BJ (cell line): ENCODE results near the gene GP5. TPM values are rescaled to one million over a fixed set of nuclear protein-coding genes. Genes with fewer than 3 reads are reported as not detected.

Experiments
- CTCF ChIA-PET: fragments of 350-600 bp; formaldehyde crosslinking; extraction: SDS; loops from one replicate; lab custom pipeline; 2021; ENCODE audit warnings: antibody characterized with exemption, inconsistent platforms; lab: Yijun Ruan, JAX
- POLR2A ChIA-PET: fragments of 300-600 bp; sonication (Branson Sonifier 250); formaldehyde crosslinking; extraction: SDS; loops from one replicate; lab custom pipeline; 2021; ENCODE audit warnings: antibody characterized with exemption; lab: Charles Lee
- DNase-seq: peaks from one replicate; pipeline ENCODE4 v3.0.0-alpha.2; 2011; ENCODE audit warnings: low read depth
- H3K27me3 ChIP-seq: 2 replicates; pipeline ENCODE4 v1.6.0; 2011; ENCODE audit warnings: low read length; ENCODE audit not compliant: control insufficient read depth, insufficient read depth
- H3K36me3 ChIP-seq: 2 replicates; pipeline ENCODE4 v1.5.1; 2011; ENCODE audit warnings: low read length; ENCODE audit not compliant: control insufficient read depth, insufficient read depth
- H3K4me3 ChIP-seq: 2 replicates; pipeline ENCODE4 v1.5.1; 2011; ENCODE audit warnings: low read depth, mild to moderate bottlenecking, control low read depth, low read length
- polyA plus RNA-seq: library from polyadenylated mRNA; depleted of rRNA; stranded (reverse); fragments of >200 nt; gene quantifications from 2 replicates; pipeline ENCODE4 v1.2.3, GENCODE V29; 2011
- TF ChIP-seq, protein P1 (sequence below): IDR thresholded peaks from 2 replicates; pipeline ENCODE4 v1.5.1; 2011; ENCODE audit warnings: low read depth, mild to moderate bottlenecking, control low read depth, inconsistent platforms, low read length, moderate library complexity; ENCODE audit not compliant: insufficient read depth

GP5 gene
- polyA plus RNA-seq, 1 experiment, result not detected

DNA sequence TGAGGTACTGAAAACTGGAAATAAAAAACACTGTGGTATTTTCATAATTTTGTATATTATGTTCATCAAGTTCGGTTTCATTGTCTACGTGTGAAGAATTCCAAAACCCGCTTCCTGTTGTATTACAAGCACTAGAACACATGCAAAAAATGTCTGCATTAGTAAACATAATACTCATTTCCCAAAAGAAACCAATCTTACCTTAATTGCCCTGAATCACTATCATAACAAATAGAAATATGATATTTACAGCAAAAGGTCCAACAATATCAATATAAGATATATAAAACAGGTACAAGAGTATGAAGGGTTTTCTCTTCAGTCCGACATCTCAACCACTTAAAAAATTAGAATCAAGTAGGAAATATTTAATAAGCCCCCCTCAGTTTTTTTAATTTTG lies 26.3 kb upstream of the GP5 start:
- ChIA-PET POLR2A (no interaction called here), CTCF (interaction anchor here (1.1 kb wide), 1 partner anchor 82 kb away, joined by 3 read pairs; no protein-coding TSS in a partner anchor)
- H3K36me3 ChIP-seq, result peaks cover 8% of the 10 kb centered on the region
- TF ChIP-seq, protein P1, sequence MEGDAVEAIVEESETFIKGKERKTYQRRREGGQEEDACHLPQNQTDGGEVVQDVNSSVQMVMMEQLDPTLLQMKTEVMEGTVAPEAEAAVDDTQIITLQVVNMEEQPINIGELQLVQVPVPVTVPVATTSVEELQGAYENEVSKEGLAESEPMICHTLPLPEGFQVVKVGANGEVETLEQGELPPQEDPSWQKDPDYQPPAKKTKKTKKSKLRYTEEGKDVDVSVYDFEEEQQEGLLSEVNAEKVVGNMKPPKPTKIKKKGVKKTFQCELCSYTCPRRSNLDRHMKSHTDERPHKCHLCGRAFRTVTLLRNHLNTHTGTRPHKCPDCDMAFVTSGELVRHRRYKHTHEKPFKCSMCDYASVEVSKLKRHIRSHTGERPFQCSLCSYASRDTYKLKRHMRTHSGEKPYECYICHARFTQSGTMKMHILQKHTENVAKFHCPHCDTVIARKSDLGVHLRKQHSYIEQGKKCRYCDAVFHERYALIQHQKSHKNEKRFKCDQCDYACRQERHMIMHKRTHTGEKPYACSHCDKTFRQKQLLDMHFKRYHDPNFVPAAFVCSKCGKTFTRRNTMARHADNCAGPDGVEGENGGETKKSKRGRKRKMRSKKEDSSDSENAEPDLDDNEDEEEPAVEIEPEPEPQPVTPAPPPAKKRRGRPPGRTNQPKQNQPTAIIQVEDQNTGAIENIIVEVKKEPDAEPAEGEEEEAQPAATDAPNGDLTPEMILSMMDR, result no peak
- no peak for DNase-seq
- H3K27me3 ChIP-seq, result no peaks in the 10 kb centered on the region
- no peak overlapping the region for H3K4me3 ChIP-seq

DNA sequence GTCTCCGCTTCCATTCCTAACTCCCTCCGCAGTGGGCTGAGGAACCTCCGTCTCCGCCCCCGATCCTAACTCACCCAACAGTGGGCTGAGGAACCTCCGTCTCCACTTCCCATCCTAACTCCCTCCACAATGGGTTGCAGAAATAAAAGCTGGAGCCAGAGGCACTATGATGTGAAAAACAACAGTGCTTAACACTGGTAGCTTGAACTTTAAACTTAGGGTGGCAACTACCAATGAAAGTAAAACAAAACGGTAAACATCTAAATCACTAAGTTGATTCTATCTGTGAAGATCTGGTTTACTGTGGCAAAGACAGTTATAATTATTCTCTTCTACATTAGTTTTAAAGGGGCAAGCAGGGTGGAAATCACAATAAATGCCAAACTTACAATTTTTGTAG lies 25.9 kb upstream of the GP5 start:
- ChIA-PET POLR2A (no interaction called here), CTCF (interaction anchor here (1.1 kb wide), 1 partner anchor 81 kb away, joined by 3 read pairs; no protein-coding TSS in a partner anchor)
- DNase-seq, result no peak
- H3K4me3 ChIP-seq, result no peak overlapping the region
- TF ChIP-seq, protein P1, result no peak
- H3K36me3 ChIP-seq, result peaks cover 8% of the 10 kb centered on the region
- no peaks in the 10 kb centered on the region for H3K27me3 ChIP-seq

DNA sequence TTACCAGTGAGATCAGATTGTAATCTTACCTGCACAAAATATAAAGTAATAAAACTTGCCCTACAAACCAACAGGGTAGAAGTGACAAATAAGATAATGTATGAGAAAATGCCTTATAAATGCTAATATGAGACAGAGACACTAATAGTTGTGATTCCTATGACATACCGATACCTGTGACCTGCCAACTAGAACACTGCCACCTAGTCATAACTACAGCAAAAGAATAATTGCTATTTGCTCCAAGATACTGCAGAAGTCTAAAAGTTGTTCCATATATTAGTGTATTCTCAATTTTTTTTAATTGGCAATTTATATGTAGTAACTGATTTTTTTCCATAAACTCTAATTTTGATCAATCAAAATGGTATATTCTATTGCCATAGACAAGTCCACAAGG lies 25.3 kb upstream of the GP5 start:
- CTCF ChIA-PET, result interaction anchor here (1.1 kb wide), 1 partner anchor 81 kb away, joined by 3 read pairs; no protein-coding TSS in a partner anchor
- H3K36me3 ChIP-seq, result peaks cover 8% of the 10 kb centered on the region
- no peak overlapping the region for H3K4me3 ChIP-seq

DNA sequence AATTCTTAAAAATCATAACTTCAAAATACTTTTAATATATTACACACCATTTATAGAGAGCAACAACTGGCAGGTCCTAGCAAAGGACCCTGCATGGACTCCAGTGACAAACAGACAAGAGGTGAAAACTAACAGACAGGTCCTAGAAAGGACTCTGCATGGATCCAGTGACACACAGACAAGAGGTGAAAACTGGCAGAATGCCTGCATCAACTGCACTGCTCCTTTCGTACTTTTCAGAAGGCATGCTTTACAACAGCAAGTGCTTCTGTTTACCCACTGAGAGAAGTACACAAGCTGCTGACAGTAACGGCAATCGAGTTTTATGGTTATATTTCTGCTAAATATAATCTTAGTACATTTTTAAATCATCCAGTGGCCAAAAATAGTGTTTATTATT lies 24.3 kb upstream of the GP5 start:
- H3K36me3 ChIP-seq, result peaks cover 8% of the 10 kb centered on the region
- no peak for DNase-seq
- H3K4me3 ChIP-seq, result no peak overlapping the region
- ChIA-PET CTCF (interaction anchor here (1.0 to 1.2 kb wide), 2 partner anchors 12 to 17 kb away, joined by 3 to 4 read pairs; no protein-coding TSS in a partner anchor), POLR2A (no interaction called here)
- H3K27me3 ChIP-seq, result no peaks in the 10 kb centered on the region
- TF ChIP-seq, protein P1, result no peak

More for the DNA sequence above, 25.3 kb upstream of the GP5 start:
- H3K27me3 ChIP-seq, result no peaks in the 10 kb centered on the region
- DNase-seq, result no peak
- TF ChIP-seq, protein P1, result no peak
- POLR2A ChIA-PET, result no interaction called here

DNA sequence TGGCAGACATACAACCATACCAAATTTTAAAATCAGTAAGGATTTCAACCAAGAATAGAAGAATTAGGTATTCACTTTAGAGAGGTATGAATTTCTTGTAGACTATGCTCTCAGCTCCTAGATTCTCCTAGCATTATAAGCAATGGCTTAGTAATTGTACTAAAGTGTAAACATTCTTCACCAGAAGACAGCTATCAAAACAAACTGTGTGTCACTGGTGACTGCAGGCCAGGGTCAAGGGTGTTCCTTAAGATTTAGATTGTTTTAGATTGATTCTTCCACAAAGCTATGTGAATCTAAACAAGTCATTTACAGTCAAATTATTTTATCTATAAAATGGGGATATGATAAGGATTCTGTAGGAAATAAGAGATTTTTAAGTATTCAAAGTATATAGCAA lies 23.1 kb upstream of the GP5 start:
- H3K27me3 ChIP-seq, result no peaks in the 10 kb centered on the region
- H3K36me3 ChIP-seq, result peaks cover 9% of the 10 kb centered on the region
- POLR2A ChIA-PET, result no interaction called here
- CTCF ChIA-PET, result interaction anchor here (1.2 kb wide), 1 partner anchor 78 kb away, joined by 3 read pairs; no protein-coding TSS in a partner anchor
- TF ChIP-seq, protein P1, result no peak
- H3K4me3 ChIP-seq, result no peak overlapping the region
- DNase-seq, result peak; percentile 17
